IPS-20b (cell line): ENCODE data around the gene TP53RK.

Experiments used
- H3K27ac ChIP-seq: one replicate; pipeline ENCODE4 v1.5.1; 2013; ENCODE audit warnings: low read length
- H3K27me3 ChIP-seq: 2 replicates; pipeline ENCODE4 v1.6.1; 2013; ENCODE audit warnings: mild to moderate bottlenecking, low read length, inconsistent platforms; ENCODE audit not compliant: insufficient read depth
- H3K36me3 ChIP-seq: 2 replicates; pipeline ENCODE4 v1.6.1; 2013; ENCODE audit warnings: low read depth, mild to moderate bottlenecking, inconsistent platforms, low read length, moderate library complexity; ENCODE audit not compliant: insufficient read depth
- H3K4me1 ChIP-seq: 2 replicates; pipeline ENCODE4 v1.6.1; 2013; ENCODE audit warnings: mild to moderate bottlenecking, control low read depth, inconsistent platforms, low read length, moderate library complexity; ENCODE audit not compliant: insufficient read depth
- H3K4me3 ChIP-seq: 2 replicates; pipeline ENCODE4 v1.5.1; 2013; ENCODE audit warnings: mild to moderate bottlenecking, low read length, inconsistent platforms
- H3K9ac ChIP-seq: 2 replicates; pipeline ENCODE4 v1.6.1; 2013; ENCODE audit warnings: low read depth, mild to moderate bottlenecking, inconsistent platforms, low read length, moderate library complexity
- H3K9me3 ChIP-seq: 2 replicates; pipeline ENCODE4 v1.6.1; 2013; ENCODE audit warnings: mild to moderate bottlenecking, low read depth, low read length, inconsistent platforms; ENCODE audit not compliant: insufficient read depth

TP53RK gene

GRCh38 chr20:46670585-46671584 is 18.4 kb downstream of the TP53RK start:
- H3K27me3 ChIP-seq, result no peaks in the 10 kb centered on the region
- no peak overlapping the region for H3K27ac ChIP-seq
- H3K9ac ChIP-seq, result no peak overlapping the region
- no peaks in the 10 kb centered on the region; the same call in 1 of the 2 replicates for H3K9me3 ChIP-seq
- H3K4me3 ChIP-seq, result no peak overlapping the region
- H3K36me3 ChIP-seq, result no peaks in the 10 kb centered on the region
- peaks cover 2% of the 10 kb centered on the region; the same call in 1 of the 2 replicates for H3K4me1 ChIP-seq

DNA sequence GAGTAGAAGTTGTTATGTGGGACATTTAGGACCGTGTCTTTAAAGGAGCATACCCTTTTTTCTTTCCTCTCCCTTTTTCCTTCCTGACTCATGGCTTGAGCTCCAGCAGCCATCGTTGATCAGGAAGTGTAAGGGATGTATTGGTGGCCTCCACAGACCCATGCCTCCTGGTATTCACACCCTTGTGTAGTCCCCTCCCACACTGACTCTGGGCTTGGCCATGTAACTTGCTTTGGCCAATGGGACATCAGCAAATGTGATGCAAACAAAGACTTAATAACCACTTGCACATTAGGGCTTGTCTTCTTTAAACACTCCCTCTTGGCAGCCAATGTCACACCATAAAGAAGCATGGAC is 19.0 kb downstream of the TP53RK start:
- no peaks in the 10 kb centered on the region; the same call in 1 of the 2 replicates for H3K9me3 ChIP-seq
- no peak overlapping the region for H3K4me3 ChIP-seq
- peaks cover 2% of the 10 kb centered on the region; the same call in 1 of the 2 replicates for H3K4me1 ChIP-seq
- H3K27me3 ChIP-seq, result no peaks in the 10 kb centered on the region
- no peaks in the 10 kb centered on the region for H3K36me3 ChIP-seq
- no peak overlapping the region for H3K27ac ChIP-seq
- H3K9ac ChIP-seq, result no peak overlapping the region

DNA sequence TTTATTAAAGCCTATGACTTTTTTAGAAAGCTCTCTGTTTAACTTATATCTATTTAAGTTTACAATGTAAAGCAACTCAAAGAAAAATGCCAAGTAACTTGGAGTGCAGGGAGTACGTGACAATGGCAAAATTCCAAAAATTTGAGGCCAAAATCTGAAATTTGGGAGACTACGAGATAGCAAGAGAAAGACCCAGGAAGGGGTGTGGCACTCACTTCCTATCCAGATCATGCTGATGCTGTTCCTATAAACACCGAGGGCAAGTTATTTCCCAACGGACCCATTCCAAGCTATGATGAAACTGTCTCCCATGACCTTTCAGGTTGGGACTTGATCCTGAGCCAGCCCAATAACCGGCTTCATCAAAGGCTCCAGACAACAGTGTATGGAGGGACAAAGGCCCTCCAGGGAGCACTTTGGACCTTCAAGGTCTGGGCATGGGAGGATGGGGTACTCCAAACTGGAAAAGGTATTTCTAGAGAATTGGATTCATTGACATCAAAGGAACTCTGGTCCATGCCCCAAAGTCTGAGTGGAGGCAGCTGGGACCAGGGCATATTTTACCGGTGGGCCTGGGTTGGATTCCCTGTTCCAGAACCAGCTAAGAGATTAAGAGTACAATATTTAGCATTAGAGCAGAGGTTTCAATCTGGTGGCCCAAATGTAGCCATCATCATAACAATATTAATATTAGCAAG is 22.3 kb downstream of the TP53RK start:
- Histone ChIP-seq H3K4me3 (no peak overlapping the region), H3K4me1 (no peaks in the 10 kb centered on the region), H3K36me3 (no peaks in the 10 kb centered on the region), H3K9ac (no peak overlapping the region), H3K27ac (no peak overlapping the region), H3K27me3 (no peaks in the 10 kb centered on the region), H3K9me3 (no peaks in the 10 kb centered on the region; the same call in 1 of the 2 replicates)

GRCh38 chr20:46666306-46666705 is 22.9 kb downstream of the TP53RK start:
- Histone ChIP-seq H3K4me1 (no peaks in the 10 kb centered on the region), H3K27me3 (no peaks in the 10 kb centered on the region), H3K9ac (no peak overlapping the region), H3K4me3 (no peak overlapping the region), H3K36me3 (no peaks in the 10 kb centered on the region), H3K9me3 (no peaks in the 10 kb centered on the region; the same call in 1 of the 2 replicates), H3K27ac (no peak overlapping the region)

DNA sequence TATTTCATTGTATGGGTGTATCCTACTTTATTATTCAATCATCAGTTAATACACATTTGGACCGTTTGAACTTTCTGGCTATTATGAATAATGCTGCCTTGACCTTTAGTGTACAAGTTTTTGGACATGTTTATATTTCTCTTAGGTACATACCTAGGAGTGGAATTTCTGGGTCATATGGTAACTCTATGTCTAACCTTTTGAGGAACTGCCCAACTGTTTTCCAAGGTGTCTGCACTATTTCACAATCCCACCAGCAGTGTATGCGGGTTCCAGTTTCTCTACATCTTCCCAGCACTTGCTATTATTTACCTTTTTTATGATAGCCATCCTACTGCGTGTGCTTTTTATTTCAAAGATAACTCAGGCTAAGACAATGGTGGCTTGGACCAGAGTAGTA is 23.6 kb downstream of the TP53RK start:
- Histone ChIP-seq H3K27ac (no peak overlapping the region), H3K4me1 (no peaks in the 10 kb centered on the region), H3K4me3 (no peak overlapping the region), H3K9me3 (no peaks in the 10 kb centered on the region; the same call in 1 of the 2 replicates), H3K9ac (no peak overlapping the region), H3K36me3 (no peaks in the 10 kb centered on the region), H3K27me3 (no peaks in the 10 kb centered on the region)

DNA sequence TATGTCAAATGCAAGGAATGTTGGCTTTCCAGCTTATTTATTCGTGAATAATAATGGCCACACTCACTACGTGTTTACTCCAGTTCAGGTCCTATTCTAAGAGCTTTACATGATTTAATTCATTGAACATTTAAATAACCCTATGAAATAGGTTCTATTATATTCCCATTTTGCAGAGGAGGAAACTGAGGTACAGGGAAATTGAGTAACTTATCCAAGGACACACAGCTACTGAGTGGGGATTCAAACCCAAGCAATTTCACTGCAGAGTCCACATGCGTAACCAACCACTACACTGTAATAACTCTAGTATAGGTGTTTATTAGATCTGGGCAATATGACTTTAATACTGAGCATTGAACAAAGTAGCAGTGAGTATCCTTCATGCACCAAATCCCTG is 25.7 kb downstream of the TP53RK start:
- Histone ChIP-seq H3K4me1 (no peaks in the 10 kb centered on the region), H3K36me3 (no peaks in the 10 kb centered on the region), H3K9me3 (no peaks in the 10 kb centered on the region), H3K9ac (no peak overlapping the region), H3K27ac (no peak overlapping the region), H3K4me3 (no peak overlapping the region), H3K27me3 (no peaks in the 10 kb centered on the region)

DNA sequence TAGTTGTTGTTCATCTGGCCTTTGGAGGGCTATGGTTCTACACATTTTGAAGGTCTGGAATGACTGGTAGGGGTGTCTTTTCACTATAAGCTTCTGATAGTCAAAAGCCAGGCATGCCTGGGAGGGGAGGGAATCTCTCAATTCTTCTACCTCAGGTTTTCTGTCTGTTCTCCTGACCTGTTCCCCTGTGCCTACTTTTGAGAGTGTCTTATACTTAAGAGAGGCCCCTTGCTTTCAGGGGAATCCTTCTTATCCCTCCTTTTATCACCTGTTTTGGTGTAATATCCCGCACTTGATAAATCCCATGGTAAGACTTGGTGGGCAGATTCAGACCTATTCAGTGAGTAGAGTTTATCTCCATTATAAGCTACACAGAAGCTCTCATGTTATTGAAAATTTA is 27.6 kb downstream of the TP53RK start:
- Histone ChIP-seq H3K4me1 (no peaks in the 10 kb centered on the region), H3K9ac (no peak overlapping the region), H3K36me3 (no peaks in the 10 kb centered on the region)

DNA sequence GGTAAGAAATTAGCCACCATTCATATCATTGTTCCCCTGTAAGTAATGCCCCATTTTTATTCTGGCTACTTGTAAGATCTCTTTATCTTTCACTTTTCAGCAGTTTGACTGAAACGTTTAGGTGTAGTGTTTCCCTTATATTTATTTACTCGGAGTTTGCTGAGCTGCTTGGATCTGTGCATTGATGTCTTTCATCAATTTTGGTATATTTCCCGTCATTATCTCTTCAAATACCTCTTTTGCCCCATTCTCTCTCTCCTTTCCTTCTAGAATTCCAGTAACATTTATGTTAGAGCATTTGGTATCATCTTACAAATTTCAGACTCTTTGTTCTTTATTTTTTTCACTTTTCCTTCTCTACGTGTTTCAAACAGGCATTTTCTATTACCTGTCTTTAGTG is 28.8 kb downstream of the TP53RK start:
- no peak overlapping the region for H3K4me3 ChIP-seq
- no peaks in the 10 kb centered on the region for H3K36me3 ChIP-seq
- H3K27ac ChIP-seq, result no peak overlapping the region
- no peaks in the 10 kb centered on the region for H3K9me3 ChIP-seq
- H3K9ac ChIP-seq, result no peak overlapping the region
- no peaks in the 10 kb centered on the region for H3K27me3 ChIP-seq
- no peaks in the 10 kb centered on the region for H3K4me1 ChIP-seq

More for the DNA sequence above, 27.6 kb downstream of the TP53RK start:
- Histone ChIP-seq H3K27me3 (no peaks in the 10 kb centered on the region), H3K9me3 (no peaks in the 10 kb centered on the region), H3K4me3 (no peak overlapping the region), H3K27ac (no peak overlapping the region)

DNA sequence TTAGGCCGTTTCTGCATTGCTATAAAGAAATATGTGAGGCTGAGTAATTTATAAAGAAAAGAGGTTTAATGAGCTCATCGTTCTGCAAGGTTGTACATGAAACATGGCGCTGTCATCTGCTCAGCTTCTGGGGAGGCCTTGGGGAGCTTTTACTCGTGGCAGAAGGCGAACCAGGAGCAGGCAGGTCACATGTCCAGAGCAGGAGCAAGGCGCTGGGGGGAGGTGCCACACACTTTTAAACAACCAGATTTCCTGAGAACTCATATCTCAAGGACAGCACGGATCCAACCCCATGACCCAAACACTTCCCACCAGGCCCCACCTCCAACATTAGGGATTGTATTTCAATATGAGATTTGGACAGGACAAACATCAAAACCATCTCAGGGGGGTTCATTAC is 31.6 kb downstream of the TP53RK start:
- no peaks in the 10 kb centered on the region for H3K9me3 ChIP-seq
- no peaks in the 10 kb centered on the region for H3K36me3 ChIP-seq
- no peaks in the 10 kb centered on the region for H3K27me3 ChIP-seq
- no peak overlapping the region for H3K27ac ChIP-seq
- H3K4me1 ChIP-seq, result no peaks in the 10 kb centered on the region
- no peak overlapping the region for H3K4me3 ChIP-seq
- H3K9ac ChIP-seq, result no peak overlapping the region

DNA sequence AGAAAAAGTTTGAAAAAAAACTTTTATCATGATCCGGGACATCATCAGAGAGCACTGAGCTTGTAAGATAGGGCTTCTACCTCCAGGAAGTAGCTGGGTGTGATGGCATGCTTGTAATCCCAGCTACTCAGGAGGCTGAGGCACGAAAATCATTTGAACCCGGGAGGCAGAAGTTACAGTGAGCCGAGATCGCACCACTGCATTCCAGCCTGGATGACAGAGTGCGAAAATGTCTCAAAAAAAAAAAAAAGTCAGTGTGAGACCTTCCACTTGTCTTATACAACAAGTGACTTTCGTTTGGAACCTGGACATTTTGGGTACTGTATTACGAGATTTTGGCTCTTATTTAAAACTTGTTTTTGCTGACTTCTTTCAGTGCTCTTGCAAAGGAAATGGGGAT is 32.1 kb downstream of the TP53RK start:
- Histone ChIP-seq H3K36me3 (no peaks in the 10 kb centered on the region), H3K27me3 (peaks cover 2% of the 10 kb centered on the region; the same call in 1 of the 2 replicates), H3K9me3 (no peaks in the 10 kb centered on the region), H3K27ac (no peak overlapping the region), H3K9ac (no peak overlapping the region), H3K4me3 (no peak overlapping the region), H3K4me1 (no peaks in the 10 kb centered on the region)

GRCh38 chr20:46652699-46653098 is 36.5 kb downstream of the TP53RK start:
- Histone ChIP-seq H3K4me3 (no peak overlapping the region), H3K9me3 (no peaks in the 10 kb centered on the region), H3K27me3 (peaks cover 43% of the 10 kb centered on the region), H3K9ac (no peak overlapping the region), H3K36me3 (no peaks in the 10 kb centered on the region), H3K27ac (no peak overlapping the region), H3K4me1 (no peaks in the 10 kb centered on the region)
